Thoracic aorta (tissue), 2 donors: ENCODE data around the gene GALP. TPM values are rescaled to one million over a fixed set of nuclear protein-coding genes. Genes with fewer than 3 reads are reported as not detected.
"Not testable (repeated sequence)": the region's sequence is repeated elsewhere in the genome, so short reads cannot be mapped to it uniquely, and the experiment has no call there.

Experiments
- ATAC-seq: fragments of 150-250 bp; one replicate; pipeline ENCODE4 v1.8.0; 2017; ENCODE audit warnings: low read depth; ENCODE audit not compliant: insufficient number of reproducible peaks, low FRiP score
- DNase-seq: peaks from one replicate; pipeline ENCODE4 v3.0.0-alpha.2; 2020; ENCODE audit warnings: low spot score
- H3K27ac ChIP-seq, 2 donors: fragments of 200-600 bp; sonication (generic); 1 replicate in 1 of 2; 2 replicates in 1 of 2; pipeline ENCODE4 v1.5.1; 2016; ENCODE audit warnings: mild to moderate bottlenecking in 2 of 2, moderate library complexity in 2 of 2
- H3K27me3 ChIP-seq: fragments of 200-600 bp; sonication (generic); replicated peaks from 2 replicates; pipeline ENCODE4 v1.6.0; 2016; ENCODE audit warnings: mild to moderate bottlenecking; ENCODE audit not compliant: insufficient read depth
- H3K36me3 ChIP-seq: fragments of 200-600 bp; sonication (generic); one replicate; pipeline ENCODE4 v1.5.1; 2016
- H3K4me1 ChIP-seq, 2 donors: fragments of 200-600 bp; sonication (generic); 1 replicate in 1 of 2; 2 replicates in 1 of 2; pipeline versions ENCODE4 v1.5.1 to v1.6.0; 2016; ENCODE audit warnings: low read depth in 2 of 2, mild to moderate bottlenecking in 1 of 2; ENCODE audit not compliant: control insufficient read depth in 1 of 2
- H3K4me3 ChIP-seq: fragments of 200-600 bp; sonication (generic); 2 replicates; pipeline ENCODE4 v1.5.1; 2016; ENCODE audit warnings: mild to moderate bottlenecking
- H3K9me3 ChIP-seq: fragments of 200-600 bp; sonication (generic); 2 replicates; pipeline ENCODE4 v1.5.1; 2016
- CTCF ChIP-seq: fragments of 200-600 bp; sonication (generic); IDR thresholded peaks from one replicate; pipeline ENCODE4 v1.5.1; 2019; ENCODE audit warnings: antibody characterized with exemption
- total RNA-seq, 2 donors: library from RNA; depleted of rRNA; stranded (reverse); fragments of >200 nt; gene quantifications; one replicate each; pipeline versions ENCODE4 v1.1.0 to v1.2.3, GENCODE V29; 2016

Gene GALP
- total RNA-seq, 2 donors from 2014 or later, result not detected

- Histone ChIP-seq H3K36me3 (no peaks in the 10 kb centered on the region), H3K27me3 (no peaks in the 10 kb centered on the region), H3K27ac (no peak overlapping the region), H3K9me3 (no peaks in the 10 kb centered on the region), H3K4me3 (no peak overlapping the region), H3K4me1 (no peaks in the 10 kb centered on the region)
- ATAC-seq (no peak), DNase-seq (no peak)
- no peak for TF ChIP-seq CTCF
These were observed 14.0 kb downstream of the GALP start for GRCh38 chr19:56189785-56190184.

GRCh38 chr19:56191115-56191514, 15.3 kb downstream of the GALP start:
- H3K4me3 ChIP-seq, result no peak overlapping the region
- no peaks in the 10 kb centered on the region for H3K36me3 ChIP-seq
- DNase-seq (no peak), ATAC-seq (no peak)
- no peaks in the 10 kb centered on the region for H3K27me3 ChIP-seq
- H3K4me1 ChIP-seq, result no peaks in the 10 kb centered on the region
- no peaks in the 10 kb centered on the region for H3K9me3 ChIP-seq
- no peak for TF ChIP-seq CTCF
- no peak overlapping the region for H3K27ac ChIP-seq

DNA sequence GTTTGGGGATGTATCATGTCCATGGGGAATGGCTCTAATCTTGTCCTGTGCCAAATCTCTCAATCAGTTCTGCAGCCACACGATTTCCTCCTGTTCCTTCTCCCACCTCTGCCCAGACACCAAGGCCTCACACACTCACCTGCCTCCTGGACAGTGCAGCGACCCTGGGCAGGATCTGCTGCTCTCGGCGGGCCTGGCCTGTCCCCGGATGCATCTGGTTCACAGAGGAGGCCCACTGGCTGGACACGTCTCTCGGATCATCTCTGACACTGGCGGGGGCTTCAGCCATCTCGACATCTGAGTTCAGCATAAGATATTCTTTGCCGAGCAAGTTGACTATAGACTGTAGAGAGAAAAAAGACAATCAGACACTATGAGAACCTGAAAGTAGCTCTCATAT, 15.9 kb downstream of the GALP start:
- H3K27ac ChIP-seq, result no peak overlapping the region
- ATAC-seq (no peak), DNase-seq (no peak)
- H3K36me3 ChIP-seq, result no peaks in the 10 kb centered on the region
- no peaks in the 10 kb centered on the region for H3K9me3 ChIP-seq
- no peaks in the 10 kb centered on the region for H3K4me1 ChIP-seq
- no peaks in the 10 kb centered on the region for H3K27me3 ChIP-seq
- TF ChIP-seq CTCF, result no peak
- no peak overlapping the region for H3K4me3 ChIP-seq

DNA sequence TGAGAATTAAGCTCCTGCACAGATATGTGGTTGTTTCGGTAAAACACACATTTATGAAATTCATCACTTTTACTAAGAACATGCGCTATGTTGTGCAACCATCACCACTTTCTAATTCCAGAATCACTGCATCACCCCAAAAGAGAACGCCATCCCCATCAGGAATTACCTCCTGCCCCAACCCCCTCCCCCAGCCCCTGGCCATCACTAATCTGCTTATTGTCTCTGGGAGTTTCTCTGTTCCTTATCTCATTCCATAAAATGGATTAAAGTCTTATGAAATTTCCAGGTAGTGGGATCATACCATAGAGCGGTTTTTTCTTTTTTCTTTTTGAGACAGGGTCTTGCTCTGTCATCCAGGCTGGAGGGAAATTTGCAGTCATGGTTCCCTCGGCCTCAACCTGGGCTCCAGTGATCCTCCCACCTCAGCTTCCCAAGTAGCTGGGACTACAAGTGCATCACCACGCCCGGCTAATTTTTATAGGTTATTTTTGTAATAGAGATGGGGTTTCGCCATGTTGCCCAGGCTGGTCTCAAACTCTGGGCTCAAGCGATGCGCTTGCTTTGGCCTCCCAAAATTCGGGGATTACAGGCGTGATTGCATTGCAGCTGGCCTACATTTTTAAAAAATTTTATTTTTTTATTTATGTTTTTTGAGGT, 18.3 kb downstream of the GALP start:
- no peaks in the 10 kb centered on the region for H3K36me3 ChIP-seq
- DNase-seq (no peak), ATAC-seq (no peak)
- no peaks in the 10 kb centered on the region for H3K9me3 ChIP-seq
- TF ChIP-seq CTCF, result no peak
- H3K4me1 ChIP-seq, result no peaks in the 10 kb centered on the region
- H3K27me3 ChIP-seq, result no peaks in the 10 kb centered on the region
- H3K4me3 ChIP-seq, result no peak overlapping the region
- H3K27ac ChIP-seq, result no peak overlapping the region

GRCh38 chr19:56197646-56198045, 21.8 kb downstream of the GALP start, which contains the start of gene ZSCAN5B:
Gene ZSCAN5B, minus strand, starts transcription at chr19:56197783. Its CDS starts 4,731 bp downstream, at chr19:56193052.
- ATAC-seq, DNase-seq: not testable (repeated sequence)

DNA sequence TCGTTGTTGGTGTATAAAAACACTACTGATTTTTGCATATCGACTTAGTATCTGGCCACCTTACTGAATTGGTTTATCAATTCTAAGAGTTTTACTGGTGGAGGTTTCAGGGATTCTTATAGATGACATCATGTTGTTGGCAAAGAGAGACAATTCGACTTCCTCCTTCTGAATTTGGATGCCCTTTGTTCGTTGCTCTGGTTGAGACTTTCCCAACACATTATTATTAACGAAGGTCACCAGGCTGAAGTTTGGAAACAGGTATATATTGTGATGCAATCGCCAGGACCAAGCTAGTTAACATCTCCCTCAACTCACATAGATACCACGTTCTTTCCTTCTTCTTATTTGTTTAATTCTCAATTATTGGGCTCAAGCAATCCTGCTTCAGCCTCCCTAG, 23.9 kb downstream of the GALP start:
- TF ChIP-seq CTCF, result no peak
- ATAC-seq, result no peak

More at GRCh38 chr19:56197646-56198045, 21.8 kb downstream of the GALP start, which contains the start of gene ZSCAN5B:
- not testable (repeated sequence) for H3K4me3 ChIP-seq, H3K36me3 ChIP-seq, H3K27me3 ChIP-seq, H3K9me3 ChIP-seq, H3K4me1 ChIP-seq, H3K27ac ChIP-seq

More for the DNA sequence above, 23.9 kb downstream of the GALP start:
- H3K4me3 ChIP-seq, result no peak overlapping the region
- no peak for DNase-seq
- H3K36me3 ChIP-seq, result no peaks in the 10 kb centered on the region
- no peaks in the 10 kb centered on the region for H3K9me3 ChIP-seq
- H3K27ac ChIP-seq, result no peak overlapping the region
- no peaks in the 10 kb centered on the region for H3K27me3 ChIP-seq
- H3K4me1 ChIP-seq, result no peaks in the 10 kb centered on the region
